T follicular helper cell (primary cell): ENCODE results near the gene EGR4.

Experiments used
- DNase-seq: peaks from one replicate; pipeline ENCODE4 v3.0.0-alpha.2; 2020; ENCODE audit warnings: low read depth

Gene EGR4

DNA sequence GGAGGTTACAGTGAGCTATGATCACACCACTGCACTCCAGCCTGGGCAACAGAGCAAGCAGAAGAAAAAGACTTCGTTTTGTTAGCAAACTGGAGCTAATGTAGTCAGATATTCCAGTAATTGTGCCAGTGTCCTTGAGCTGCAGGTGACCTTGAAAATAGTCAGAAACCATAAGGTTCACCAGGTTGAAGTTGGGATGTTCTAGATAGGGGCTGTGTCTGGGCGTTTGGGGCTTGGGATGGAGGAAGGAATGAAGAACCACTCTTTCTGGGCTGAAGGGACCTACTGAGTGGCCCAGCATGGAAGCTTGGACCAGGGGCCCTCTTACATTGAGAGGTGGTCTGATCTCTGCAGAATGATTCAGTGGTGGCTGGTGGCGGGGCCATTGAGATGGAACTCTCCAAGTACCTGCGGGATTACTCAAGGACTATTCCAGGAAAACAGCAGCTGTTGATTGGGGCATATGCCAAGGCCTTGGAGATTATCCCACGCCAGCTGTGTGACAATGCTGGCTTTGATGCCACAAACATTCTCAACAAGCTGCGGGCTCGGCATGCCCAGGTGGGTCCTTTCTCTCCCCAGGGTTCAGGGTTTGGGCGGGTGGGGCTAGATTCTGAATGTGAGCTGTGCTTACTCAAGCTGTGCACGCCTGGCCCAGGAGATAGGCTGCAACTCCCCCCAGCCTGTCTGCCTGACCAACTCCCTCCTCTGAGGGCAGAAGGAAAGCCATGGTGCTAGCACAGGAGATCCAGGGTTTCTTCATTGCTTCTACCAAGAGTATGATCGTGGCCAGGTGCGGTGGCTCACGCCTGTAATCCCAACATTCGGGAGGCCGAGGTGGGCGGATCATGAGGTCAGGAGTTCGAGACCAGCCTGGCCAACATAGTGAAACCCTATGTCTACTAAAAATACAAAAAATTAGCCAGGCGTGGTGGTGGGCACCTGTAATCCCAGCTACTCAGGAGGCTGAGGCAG is 42.2 kb downstream of the EGR4 start:
- DNase-seq = no peak

DNA sequence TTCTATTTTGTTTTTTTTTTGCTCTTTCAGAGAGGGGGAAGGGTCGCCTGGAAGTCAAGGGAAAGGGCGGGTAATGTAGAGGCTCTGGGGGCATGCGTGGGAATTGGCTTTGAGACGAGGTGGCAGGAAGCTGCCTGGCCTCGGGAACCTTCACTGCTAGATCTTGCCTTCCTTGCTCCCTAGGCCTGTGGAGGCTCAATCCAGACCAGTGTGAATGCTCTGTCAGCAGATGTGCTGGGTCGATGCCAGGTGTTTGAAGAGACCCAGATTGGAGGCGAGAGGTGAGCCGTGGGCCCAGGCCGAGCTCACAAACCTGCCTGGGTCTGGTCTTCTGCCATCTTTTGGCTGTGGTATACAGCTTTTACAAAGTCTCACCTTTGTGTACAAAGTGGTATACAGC is 43.7 kb downstream of the EGR4 start:
- DNase-seq = no peak

DNA sequence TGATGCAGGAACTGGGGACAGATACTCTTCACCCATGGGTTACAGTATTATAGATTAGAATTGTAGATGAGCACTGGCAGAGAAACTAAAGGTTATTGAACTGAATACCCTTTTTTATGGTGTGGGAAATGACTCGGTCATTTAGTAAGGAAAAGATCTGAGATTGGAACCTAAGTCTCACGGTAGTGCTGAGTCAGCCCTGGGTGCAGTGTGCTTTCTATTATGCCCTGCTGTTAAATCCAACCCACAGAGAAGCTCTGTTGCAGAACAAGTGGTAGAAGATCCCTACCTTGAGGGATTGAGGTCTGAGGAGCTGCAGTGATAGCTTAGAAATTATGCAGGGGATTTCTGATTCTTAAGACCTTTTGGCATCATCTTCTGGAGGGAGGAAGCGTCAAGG is 46.5 kb downstream of the EGR4 start:
- no peak for DNase-seq

- no peak for DNase-seq
Measured at GRCh38 chr2:73244580-73244979, 48.8 kb downstream of the EGR4 start.

GRCh38 chr2:73243884-73244570 is 49.3 kb downstream of the EGR4 start:
- no peak for DNase-seq
